ENCODE results near the gene HSD17B2.
"Not testable (repeated sequence)": the region's sequence is repeated elsewhere in the genome, so short reads cannot be mapped to it uniquely, and the experiment has no call there.

HSD17B2 gene, protein sequence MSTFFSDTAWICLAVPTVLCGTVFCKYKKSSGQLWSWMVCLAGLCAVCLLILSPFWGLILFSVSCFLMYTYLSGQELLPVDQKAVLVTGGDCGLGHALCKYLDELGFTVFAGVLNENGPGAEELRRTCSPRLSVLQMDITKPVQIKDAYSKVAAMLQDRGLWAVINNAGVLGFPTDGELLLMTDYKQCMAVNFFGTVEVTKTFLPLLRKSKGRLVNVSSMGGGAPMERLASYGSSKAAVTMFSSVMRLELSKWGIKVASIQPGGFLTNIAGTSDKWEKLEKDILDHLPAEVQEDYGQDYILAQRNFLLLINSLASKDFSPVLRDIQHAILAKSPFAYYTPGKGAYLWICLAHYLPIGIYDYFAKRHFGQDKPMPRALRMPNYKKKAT

DNA sequence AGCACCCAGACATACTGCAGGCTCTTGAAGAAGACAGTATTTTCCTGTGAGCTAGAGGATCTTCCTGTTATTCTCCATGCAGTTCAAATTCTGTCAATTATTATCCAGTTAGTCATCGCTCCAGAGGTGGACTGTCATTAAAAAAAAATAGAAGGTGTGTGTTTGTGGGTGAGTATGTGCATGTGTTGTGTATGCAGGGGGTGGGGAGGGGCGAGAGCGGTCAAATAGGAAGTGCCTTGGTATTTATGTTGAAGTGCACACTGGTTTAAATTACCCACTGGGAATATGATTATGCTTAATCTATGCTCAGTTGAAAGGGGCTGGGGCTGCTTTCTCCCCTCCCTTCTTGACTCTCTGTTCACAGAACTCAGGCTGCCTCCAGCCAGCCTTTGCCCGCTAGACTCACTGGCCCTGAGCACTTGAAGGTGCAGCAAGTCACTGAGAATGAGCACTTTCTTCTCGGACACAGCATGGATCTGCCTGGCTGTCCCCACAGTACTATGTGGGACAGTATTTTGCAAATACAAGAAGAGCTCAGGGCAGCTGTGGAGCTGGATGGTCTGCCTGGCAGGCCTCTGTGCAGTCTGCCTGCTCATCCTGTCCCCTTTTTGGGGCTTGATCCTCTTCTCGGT lies at the start of gene HSD17B2:
TSS of gene HSD17B2 (plus strand) at position 273 of the 632 bp plus-strand sequence. CDS start at position 445, 172 bp downstream.
- DNase-seq (ENCODE audit: low spot score), result no peak

DNA sequence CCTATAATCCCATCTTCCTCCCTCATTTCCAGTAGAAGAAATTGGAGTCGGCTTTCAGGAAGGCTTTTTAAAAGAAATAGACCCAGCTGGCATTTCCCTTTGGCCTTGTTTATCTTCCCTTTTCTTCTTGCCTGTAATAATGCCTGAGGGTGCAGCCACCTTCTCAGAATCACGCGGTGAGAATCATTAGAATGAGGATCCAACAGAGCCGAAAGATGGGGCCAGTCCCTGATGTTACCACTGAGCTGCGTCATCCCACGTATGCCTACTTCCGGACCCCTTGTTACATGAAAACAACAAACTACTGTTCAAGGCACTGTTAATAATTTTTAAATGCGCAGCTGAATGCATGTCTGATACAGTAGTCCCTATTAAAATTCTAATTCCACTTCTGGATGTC lies 47.9 kb upstream of the HSD17B2 start:
- DNase-seq (ENCODE audit: low spot score), result no peak

DNA sequence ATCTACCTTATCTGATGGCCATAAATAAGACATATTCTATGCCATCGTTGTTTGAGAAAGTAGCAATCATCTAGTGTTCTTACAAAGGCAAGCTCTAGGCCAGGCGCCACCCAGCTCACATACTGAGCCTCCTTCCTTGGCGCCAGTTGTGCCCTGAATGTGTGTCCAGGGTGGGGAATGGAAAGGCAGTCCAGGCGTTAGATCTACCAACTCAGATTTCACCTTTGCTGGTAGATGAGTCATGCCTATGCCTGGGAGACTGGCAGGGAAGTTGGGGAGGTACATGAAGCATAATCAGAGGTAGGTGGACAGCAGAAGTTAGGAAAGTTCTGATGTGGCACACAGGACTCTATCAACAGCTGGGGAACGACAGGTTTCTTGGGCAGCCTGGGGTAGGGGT lies 47.3 kb upstream of the HSD17B2 start:
- no peak for DNase-seq (ENCODE audit: low spot score)

DNA sequence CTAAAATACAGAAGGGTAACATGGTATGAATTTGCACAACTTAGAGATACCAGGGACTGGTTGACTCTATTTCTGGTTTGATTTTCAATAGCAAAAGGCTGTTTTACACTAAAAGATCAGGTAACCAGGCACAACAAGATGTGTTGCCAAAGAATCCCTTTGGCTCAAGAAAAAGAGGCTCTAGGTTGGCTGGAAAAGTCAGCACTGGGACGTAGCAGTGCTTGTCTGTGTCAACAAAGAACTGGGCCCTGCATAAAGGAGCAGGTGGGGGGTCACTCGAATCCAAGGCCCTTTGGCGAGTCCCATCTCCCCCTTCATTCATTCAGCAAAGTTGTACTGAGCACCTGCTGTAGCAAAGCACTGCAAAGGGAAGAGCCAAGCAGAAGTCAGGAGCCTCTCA lies 42.2 kb upstream of the HSD17B2 start:
- no peak for DNase-seq (ENCODE audit: low spot score)

DNA sequence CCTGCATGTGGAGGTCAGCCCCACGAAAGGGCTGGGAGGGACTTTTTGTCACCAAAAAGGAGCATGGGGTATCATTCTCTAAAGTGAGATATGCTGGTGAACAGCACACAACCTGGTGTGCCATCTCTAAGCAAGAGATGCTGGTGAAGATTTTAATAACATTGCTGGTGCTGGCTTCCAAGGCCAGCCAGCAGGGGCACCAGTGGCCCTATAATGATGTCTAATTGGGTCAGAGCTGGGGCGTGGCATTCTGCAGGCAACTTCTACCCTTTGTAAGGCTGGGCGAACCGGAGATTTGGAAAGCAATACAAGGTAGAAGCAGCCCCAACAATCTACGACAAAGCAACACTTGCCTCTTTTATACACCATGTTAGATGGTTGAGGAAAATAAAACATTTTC lies 40.6 kb upstream of the HSD17B2 start:
- no peak for DNase-seq (ENCODE audit: low spot score)

DNA sequence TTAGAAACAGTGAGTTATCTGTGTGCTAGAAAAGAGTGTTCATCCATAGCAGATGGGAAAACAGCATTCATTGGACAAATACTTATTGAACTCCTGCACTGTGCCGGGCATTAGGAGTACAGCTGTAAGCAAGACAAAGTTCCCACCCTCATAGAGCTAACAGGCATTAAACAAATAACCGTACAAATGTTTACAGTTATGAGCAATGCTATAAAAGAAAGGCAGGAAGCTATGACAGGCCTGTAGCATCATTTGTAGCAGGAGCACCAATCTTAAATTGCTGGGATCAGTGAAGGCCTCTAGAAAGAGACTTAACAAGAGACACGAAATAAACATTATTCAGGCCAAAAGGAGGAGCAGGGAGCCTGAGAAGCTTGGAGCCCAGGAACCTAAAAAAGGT lies 39.4 kb upstream of the HSD17B2 start:
- no peak for DNase-seq (ENCODE audit: low spot score)

DNA sequence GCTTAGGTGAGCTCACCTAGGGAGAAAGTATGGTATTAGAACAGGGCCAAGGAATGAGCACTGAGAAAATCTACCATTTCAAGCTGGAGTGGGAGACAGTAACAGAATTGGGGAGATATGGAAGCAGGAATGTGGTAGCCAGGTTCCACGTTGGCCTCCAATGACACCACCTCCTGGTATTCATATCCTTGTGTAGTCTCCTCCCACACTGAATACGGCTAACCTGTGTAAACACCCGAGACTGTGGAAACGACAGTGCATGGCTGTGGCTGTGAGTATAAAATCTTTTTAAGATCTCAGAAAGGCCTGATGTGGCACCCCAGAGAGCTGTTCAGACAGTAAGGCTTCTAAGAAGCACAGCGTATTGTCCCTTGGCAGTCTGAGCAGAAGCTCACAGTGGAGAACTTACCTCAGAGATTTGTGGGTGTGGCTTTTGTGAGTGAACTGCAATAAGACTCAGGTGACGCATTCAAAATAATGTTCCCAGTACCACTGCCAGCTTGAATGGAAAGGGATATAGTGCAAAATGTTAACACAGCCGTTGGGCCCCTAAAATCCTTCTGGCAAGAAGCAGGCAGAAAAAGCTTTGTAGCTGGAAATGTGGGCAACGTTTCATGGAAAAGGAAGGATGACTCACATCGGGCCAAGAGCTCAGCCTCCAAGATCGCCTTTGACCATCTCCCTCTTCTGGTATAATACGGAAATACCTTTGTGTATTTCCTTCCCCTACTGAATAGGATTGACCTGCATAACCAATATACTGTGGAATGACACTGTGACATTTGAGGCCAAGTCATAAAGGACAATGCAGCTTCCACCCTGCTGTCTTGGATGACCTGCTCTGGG lies 38.2 kb upstream of the HSD17B2 start:
- DNase-seq (ENCODE audit: low spot score), result no peak

DNA sequence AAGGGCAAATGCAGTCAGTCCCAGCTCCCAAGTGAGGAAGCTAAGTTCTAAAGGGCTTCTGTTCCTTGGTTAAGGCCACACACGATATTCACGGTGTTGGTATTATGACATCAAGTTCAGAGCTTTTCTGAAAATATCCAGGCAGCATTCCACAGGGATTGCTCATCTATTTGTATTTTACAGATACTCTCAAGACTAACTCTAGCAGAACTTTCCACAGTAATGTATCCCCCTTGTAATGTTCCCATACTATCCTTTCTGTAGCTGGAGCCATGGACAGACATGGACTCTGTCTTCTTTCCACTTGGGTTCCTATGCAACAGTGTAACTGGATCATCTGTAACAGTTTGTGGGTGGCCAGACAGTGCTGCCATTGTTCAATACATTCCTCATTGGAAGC lies 37.3 kb upstream of the HSD17B2 start:
- no peak for DNase-seq (ENCODE audit: low spot score)

DNA sequence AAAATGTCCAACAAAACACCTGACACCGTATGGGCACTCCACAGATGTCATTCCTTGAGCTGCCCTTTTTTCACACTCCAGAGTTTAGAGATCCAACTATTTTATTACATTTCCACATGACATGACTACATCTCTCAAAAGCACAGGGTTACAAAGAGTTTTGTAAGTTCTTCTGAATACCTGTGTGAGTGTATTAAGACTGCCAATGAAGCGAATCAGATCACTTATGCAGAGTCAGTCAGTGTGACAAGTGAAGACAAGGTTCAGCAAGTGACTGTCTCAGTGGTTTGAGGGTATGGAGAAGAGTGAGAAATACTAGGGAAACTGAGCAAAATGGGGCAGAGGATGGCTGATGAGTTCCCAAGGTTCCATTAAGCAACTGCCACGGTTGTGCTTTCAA lies 32.2 kb upstream of the HSD17B2 start:
- no peak for DNase-seq (ENCODE audit: low spot score)

DNA sequence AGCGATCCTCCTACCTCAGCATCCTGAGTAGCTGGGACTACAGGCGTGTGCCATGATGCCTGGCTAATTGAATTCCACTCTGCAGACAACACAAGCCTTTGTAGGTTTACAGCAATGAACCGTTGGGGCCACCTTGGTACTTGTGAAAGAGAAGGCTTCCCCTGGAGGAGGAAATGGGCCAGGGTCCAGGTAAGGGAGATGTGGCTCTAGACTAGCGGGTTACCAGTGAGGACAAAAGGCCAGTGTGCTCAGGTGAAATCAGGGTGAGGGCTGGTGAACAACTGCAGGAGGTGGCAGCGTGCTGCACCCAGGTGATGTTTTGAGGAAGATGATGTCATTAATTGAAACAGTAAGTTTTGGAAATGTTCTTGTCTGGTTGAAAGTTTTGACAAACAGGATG lies 30.5 kb upstream of the HSD17B2 start:
- no peak for DNase-seq (ENCODE audit: low spot score)

DNA sequence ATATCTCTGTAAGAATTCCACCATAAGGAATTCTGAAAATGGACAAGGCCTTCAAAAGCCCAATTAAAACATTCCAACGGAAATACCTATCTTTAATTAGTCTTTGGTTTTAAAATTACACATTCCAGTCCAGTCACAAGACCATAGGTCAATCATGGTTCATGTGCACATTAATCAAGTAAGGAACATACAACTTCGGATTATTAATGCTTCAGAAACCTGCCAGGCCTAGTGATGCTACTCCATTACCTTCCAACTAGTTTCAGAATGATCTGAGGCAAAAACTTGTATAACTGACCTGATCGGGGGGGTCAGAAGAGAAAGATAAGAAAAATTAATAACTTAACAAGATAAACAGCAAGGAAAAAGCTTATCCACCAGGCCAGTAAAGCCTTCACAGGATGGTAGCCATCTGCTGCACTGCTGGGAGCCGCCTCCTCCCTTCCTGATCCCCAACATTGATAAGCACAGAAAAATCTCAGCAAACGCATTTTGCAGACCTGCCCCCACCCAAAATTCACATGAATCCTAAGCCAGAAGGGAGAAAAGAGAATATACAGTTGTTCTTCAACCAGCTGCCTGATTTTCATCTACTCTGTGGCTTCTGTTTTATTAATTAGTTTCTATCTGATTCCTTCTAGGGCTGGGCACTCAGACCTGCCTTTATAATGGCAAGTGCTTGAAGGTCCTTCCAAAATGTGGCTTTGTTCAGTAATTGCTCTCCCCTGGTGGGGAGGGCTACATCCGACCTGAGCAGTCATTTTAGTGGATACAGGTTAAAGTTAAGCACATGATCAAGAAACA lies 29.8 kb upstream of the HSD17B2 start:
- DNase-seq (ENCODE audit: low spot score), result no peak

DNA sequence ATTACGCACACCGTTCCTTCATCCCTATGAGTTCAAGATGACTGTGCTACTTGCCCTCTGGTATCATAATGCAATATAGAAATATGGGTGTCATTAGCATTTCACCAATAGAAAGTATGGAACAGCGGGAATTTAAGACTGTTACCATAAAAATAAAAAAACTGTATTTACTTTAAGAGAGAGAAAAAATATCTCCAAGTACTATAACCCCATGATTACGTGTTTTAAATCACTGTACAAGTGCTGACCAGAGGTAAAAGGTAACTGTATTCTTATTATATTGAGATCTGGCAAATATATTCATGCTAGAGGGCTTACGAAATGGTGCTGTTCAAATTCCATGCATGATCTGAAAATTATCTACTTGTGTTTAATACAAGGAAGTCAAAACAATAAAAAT lies 29.0 kb upstream of the HSD17B2 start:
- no peak for DNase-seq (ENCODE audit: low spot score)

DNA sequence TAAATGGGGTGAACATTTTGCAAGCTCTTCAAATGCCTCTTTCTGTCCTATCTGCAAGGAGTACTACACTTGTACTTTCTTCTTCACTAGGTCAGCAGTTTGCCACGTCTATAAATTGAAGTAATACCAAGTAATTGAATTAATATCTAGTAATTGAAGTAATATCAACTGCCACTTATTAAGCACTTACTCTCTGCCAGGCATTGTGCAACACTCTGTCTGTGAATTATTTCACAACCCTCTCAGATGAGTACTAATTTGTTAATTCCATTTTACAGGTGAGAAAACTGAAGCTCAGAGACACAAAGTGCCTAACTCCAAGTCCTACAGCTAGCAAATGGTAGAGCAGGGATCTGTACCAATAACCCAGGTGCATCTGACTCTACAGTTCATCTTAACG lies 27.9 kb upstream of the HSD17B2 start:
- DNase-seq (ENCODE audit: low spot score), result no peak

DNA sequence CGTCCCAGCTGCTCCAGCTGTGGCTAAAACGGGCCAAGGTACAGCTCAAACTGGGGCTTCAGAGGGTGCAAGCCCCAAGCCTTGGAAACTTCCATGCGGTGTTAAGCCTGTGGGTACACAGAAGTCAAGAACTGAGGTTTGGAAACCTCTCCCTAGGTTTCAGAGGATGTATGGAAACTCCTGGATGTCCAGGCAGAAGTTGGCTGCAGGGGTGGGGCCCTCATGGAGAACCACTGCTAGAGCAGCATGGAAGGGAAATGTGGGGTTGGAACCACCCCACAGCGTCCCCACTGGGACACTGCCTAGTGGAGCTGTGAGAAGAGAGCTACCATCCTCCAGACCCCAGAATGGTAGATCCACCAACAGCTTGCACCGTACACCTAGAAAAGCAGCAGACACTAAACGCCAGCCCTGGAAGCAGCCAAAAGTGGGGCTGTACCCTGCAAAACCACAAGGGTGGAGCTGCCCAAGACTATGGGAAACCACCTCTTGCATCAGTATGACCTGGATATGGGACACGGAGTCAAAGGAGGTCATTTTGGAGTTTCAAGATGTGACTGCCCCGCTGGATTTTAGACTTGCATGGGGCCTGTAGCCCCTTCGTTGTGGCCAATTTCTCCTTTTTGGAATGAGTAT lies 26.0 kb upstream of the HSD17B2 start:
- DNase-seq (ENCODE audit: low spot score), result no peak

DNA sequence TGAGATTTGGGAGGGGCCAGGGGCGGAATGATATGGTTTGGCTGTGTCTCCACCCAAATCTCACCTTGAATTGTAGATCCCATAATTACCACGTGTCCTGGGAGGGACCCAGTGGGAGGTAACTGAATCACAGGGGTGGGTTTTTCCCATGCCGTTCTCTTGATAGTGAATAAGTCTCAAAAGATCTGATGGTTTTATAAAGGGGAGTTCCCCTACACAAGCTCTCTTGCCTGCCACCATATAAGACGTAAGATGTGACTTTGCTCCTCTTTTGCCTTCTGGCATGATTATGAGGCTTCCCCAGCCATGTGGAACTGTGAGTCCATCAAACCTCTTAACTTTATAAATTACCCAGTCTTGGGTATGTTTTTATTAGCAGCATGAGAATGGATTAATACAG lies 25.3 kb upstream of the HSD17B2 start:
- not testable (repeated sequence) for DNase-seq (ENCODE audit: low spot score)

DNA sequence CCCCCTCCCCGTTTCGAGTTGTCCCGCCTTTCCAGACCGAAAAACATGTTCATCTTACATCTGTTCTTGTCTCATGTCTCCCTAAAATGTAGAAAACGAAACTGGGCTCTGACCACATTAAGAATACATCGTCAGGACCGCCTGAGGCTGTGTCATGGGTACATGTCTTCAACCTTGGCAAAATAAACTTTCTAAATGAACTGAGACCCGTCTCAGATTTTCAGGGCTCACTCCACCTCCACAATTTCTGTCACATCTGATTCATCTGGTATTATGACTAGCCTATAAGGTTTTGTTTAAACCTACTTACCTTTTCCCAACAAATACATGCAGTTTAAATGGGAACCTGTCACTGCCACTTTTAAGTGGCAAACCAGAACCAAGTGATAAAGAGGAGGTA lies 24.4 kb upstream of the HSD17B2 start:
- no peak for DNase-seq (ENCODE audit: low spot score)

DNA sequence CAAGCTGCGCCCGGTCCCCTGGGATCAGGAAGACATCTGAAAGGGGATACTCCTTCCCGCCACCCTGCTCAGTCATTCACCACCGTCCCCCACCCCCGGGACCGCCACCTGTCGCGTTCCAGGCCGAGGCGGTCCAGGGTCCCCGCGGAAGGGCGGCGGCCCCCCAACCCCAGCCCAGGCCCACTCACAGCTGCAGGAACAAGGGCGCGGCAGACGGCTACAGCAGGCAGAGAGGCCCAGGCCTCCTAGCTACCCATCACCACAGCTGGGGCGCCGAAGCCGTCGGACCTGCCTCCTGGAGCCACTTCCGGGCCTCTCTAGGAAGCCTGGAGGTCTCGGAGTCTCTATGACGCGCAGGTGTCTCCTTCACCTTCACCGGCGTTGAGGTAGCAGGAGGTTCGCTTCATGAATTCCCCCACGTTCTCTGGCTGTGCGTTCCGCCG lies 23.8 kb upstream of the HSD17B2 start, which contains the start of gene SDR42E1:
TSS of gene SDR42E1 (minus strand) at position 272 of the 443 bp plus-strand sequence. CDS start 10,612 bp downstream, outside the sequence.
- DNase-seq (ENCODE audit: low spot score), result peak; percentile 36

DNA sequence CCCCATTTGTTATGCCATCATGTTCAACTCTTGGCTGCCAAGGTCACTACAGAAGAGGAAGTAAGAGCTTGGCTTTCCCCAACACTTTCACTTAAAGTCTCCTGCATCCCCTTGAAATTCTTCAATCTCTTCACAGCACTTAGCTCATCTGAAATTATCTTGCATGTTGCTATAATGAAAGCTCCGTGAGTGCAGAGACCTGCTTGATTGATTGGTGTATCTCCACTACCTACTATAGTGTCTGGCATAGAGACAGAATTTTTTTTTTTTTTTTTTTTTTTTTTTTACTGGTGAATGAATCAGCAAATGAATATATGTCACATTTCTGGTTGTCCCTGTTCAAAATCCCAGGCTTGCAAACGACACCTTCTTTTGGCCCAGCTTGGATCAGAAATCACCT lies 21.9 kb upstream of the HSD17B2 start:
- no peak for DNase-seq (ENCODE audit: low spot score)

DNA sequence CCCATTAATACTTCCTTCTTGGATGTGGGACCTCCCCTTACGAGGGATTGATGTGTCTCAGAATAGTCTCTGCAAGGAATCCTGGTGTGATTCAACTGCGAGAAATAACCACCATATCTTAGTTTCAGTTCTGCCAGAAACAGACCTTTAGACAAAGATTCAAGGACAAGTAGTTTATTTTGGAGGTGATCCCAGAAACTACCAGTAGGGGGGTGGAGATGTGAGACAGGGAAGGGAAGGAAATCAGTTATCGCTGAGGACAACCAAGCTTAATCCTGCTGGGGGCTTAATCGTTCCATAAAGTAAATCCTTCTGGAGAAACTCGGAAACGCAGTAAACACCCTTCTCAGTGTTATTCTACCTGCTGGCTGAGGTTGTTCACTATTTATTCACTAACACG lies 18.8 kb upstream of the HSD17B2 start:
- peak; percentile 3 for DNase-seq (ENCODE audit: low spot score)

DNA sequence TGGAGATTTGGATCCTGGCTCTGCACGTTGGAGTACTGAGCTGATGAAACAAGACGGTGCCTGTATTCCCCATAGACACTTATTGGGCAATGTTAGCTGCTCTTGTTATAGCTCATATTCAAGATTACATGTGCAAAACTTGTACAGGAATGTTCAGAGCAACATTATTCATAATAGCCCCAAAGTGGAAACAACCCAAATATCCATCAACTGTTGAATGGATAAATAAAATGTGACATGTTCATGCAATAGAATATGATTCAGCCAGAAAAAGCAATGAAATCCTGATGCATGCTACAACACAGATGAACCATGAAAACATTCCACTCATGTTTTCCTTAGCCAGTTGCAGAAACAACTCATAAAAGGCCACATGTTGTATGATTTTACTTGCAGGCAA lies 18.1 kb upstream of the HSD17B2 start:
- DNase-seq (ENCODE audit: low spot score), result no peak

DNA sequence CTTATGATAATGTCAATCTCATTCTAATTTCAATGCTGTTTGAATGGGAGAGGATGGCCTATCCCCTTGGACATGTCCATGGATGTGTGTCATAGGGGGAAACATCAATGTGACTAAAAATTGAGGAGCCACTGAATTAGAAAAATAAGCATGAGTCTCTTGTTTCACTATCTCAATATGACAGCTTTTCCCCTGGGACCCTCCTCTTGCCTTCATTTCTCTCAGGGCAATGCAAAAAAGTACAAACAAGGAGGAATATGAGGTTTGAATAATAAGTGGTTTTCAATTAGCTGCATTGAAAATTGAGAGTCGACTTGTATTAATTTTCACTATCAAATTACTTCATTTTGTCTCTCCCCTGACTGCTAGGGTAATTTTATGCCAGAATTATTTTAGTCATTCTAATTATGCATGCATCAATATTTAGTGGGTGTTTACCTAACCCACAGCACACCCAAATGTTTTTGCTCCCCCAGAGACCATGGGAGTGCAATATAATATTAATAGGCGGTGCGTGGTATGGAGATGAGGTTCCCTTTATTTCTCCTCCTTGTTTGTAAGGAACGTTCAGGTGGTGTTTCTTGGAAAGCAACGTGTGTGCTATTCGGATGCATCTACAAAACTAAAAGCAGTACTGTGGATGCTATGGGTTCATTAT lies 17.0 kb upstream of the HSD17B2 start:
- no peak for DNase-seq (ENCODE audit: low spot score)
